ENCODE measurements around the gene MRTFA.
"Not testable (repeated sequence)": the region's sequence is repeated elsewhere in the genome, so short reads cannot be mapped to it uniquely, and the experiment has no call there.

MRTFA gene

DNA sequence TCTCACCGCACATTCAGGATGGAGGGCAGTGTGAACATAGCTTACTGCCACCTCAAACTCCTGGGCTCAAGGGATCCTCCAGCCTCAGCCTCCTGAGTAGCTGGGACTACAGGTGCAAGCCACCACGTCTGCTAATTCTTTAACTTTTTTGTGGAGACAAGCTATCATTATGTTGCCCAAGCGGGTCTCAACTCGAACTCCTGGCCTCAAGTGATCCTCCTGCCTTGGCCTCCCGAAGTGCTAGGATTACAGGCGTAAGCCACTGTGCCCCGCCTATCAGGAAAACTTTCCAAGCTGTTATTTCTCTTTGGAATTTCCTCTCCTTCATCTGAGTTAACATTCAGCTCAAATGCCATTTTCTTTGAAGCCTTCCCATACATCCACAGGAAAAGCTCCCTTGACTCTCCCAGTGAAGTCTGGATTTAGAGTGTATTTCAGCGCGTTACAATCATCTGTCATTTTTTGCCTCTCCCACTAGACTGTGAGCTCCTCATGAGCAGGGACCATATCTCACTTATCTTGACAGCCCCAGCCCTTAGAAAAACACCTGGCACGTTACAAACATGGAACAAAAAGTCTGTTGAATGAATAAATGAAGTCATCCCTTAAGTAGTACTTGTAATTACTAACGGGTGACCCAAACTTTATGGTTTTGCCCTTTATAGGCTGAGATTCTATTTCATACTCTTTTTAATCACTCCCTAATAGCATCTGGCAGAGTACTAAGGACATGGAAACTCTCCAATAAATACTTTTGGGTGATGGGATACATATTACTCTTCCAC, 2.2 kb downstream of the MRTFA start:
- no peak for DNase-seq (ENCODE audit: insufficient read length, low spot score)
- TF ChIP-seq POLR2A (IDR thresholded peaks at IDR 0.05; ENCODE audit: low read depth, low read length), result no peak
- no peak for TF ChIP-seq PAX5 (IDR thresholded peaks at IDR 0.05; ENCODE audit: insufficient read depth, low read length, severe bottlenecking)
- TF ChIP-seq TAF1 (IDR thresholded peaks at IDR 0.05; ENCODE audit: low read depth, low read length), result no peak
- TF ChIP-seq POU2F2 (IDR thresholded peaks at IDR 0.05; ENCODE audit: low read depth, low read length), result no peak
- no peak for TF ChIP-seq POLR2AphosphoS5 (IDR thresholded peaks at IDR 0.05; ENCODE audit: low read depth, low read length)
- TF ChIP-seq SPI1 (IDR thresholded peaks at IDR 0.05; ENCODE audit: low read depth, low read length), result no peak
- no peak for FAIRE-seq

- TF ChIP-seq POLR2A (IDR thresholded peaks at IDR 0.05; ENCODE audit: low read depth, low read length), result no peak
- TF ChIP-seq POLR2AphosphoS5 (IDR thresholded peaks at IDR 0.05; ENCODE audit: low read depth, low read length), result no peak
- TF ChIP-seq POU2F2 (IDR thresholded peaks at IDR 0.05; ENCODE audit: low read depth, low read length), result no peak
- TF ChIP-seq PAX5 (IDR thresholded peaks at IDR 0.05; ENCODE audit: insufficient read depth, low read length, severe bottlenecking), result no peak
- TF ChIP-seq SPI1 (IDR thresholded peaks at IDR 0.05; ENCODE audit: low read depth, low read length), result no peak
- TF ChIP-seq TAF1 (IDR thresholded peaks at IDR 0.05; ENCODE audit: low read depth, low read length), result no peak
- no peak for DNase-seq (ENCODE audit: insufficient read length, low spot score)
- FAIRE-seq, result no peak
These were observed 3.5 kb downstream of the MRTFA start for GRCh38 chr22:40633036-40633435.

DNA sequence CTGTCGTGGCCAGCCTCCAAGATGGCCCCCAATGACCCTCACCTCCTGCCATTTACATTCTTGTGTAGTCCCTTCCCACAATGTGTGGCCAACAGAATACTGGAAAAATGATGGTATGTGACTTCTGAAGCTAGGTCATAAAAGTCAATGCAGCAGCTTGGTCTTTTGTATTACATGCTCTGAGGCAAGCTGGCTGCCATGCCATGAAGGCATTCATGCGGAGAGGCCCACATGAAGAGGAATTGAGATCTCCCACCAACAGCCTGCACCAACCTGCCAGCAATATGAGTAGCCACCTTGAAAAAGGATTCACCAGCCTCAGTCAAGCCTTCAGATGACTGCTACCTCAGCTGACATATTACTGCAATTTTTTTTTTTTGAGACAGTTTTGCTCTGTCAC, 4.6 kb downstream of the MRTFA start:
- FAIRE-seq, result no peak
- TF ChIP-seq TAF1 (IDR thresholded peaks at IDR 0.05; ENCODE audit: low read depth, low read length) (no peak), POLR2A (IDR thresholded peaks at IDR 0.05; ENCODE audit: low read depth, low read length) (no peak), POLR2AphosphoS5 (IDR thresholded peaks at IDR 0.05; ENCODE audit: low read depth, low read length) (no peak), POU2F2 (IDR thresholded peaks at IDR 0.05; ENCODE audit: low read depth, low read length) (no peak), PAX5 (IDR thresholded peaks at IDR 0.05; ENCODE audit: insufficient read depth, low read length, severe bottlenecking) (no peak), SPI1 (IDR thresholded peaks at IDR 0.05; ENCODE audit: low read depth, low read length) (no peak)
- DNase-seq (ENCODE audit: insufficient read length, low spot score), result no peak

DNA sequence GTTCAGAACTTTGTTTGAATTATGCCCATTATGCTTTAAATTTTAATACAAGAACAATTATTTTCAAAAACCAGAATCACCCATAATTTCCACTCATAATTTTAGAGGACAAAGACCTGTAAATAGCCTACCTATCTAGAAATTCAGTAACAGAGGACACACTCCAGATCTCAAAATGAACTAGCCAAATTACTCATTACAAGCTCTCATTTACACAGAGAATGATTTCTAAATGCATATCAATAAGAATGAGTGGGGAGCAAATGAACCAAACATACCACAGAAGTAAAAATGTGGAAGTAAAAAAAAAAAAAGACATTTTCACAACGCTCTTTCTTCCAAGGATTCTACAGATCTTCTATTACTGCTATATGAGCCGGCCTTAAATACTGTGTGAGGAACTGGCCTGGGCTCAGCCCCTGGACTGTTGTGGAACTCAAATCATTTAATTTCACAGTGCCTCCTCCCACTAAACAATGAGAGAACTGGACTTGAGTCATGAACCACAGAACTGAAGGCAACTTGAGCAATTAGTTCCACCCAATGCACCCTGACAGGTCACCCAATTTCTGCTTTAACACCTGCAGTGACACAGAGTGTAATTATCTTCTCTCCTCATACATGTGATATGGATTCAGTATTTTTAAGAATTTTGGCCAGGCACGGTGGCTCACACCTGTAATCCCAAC, 8.0 kb downstream of the MRTFA start:
- FAIRE-seq, result peak; percentile 71
- DNase-seq (ENCODE audit: insufficient read length, low spot score), result no peak
- TF ChIP-seq POLR2A (IDR thresholded peaks at IDR 0.05; ENCODE audit: low read depth, low read length) (no peak), POU2F2 (IDR thresholded peaks at IDR 0.05; ENCODE audit: low read depth, low read length) (no peak), TAF1 (IDR thresholded peaks at IDR 0.05; ENCODE audit: low read depth, low read length) (no peak), PAX5 (IDR thresholded peaks at IDR 0.05; ENCODE audit: insufficient read depth, low read length, severe bottlenecking) (peak; percentile 90), POLR2AphosphoS5 (IDR thresholded peaks at IDR 0.05; ENCODE audit: low read depth, low read length) (no peak), SPI1 (IDR thresholded peaks at IDR 0.05; ENCODE audit: low read depth, low read length) (0 out of 2 replicates have a peak, but pooled peaks have one; percentile 3)

DNA sequence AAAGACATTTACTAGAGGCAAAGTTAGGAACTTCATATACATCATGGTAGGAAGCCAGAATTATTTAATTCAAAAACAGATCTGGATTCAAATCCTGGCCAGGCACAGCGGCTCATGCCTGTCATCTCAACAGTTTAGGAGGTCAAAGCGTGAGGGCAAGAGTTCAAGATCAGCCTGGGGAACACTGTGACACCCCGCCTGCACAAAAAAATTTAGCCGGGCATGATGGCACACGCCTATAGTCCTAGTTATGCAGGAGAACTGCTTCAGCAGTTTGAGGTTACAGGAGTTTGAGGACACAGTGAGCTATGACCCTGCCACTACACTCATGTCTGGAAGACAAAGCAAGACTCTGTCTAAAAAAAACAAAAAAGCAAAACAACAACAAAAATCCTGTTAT, 8.9 kb downstream of the MRTFA start:
- no peak for DNase-seq (ENCODE audit: insufficient read length, low spot score)
- TF ChIP-seq SPI1 (IDR thresholded peaks at IDR 0.05; ENCODE audit: low read depth, low read length), result no peak
- TF ChIP-seq TAF1 (IDR thresholded peaks at IDR 0.05; ENCODE audit: low read depth, low read length), result no peak
- TF ChIP-seq POLR2AphosphoS5 (IDR thresholded peaks at IDR 0.05; ENCODE audit: low read depth, low read length), result no peak
- TF ChIP-seq POLR2A (IDR thresholded peaks at IDR 0.05; ENCODE audit: low read depth, low read length), result no peak
- TF ChIP-seq PAX5 (IDR thresholded peaks at IDR 0.05; ENCODE audit: insufficient read depth, low read length, severe bottlenecking), result no peak
- TF ChIP-seq POU2F2 (IDR thresholded peaks at IDR 0.05; ENCODE audit: low read depth, low read length), result no peak
- FAIRE-seq, result no peak

DNA sequence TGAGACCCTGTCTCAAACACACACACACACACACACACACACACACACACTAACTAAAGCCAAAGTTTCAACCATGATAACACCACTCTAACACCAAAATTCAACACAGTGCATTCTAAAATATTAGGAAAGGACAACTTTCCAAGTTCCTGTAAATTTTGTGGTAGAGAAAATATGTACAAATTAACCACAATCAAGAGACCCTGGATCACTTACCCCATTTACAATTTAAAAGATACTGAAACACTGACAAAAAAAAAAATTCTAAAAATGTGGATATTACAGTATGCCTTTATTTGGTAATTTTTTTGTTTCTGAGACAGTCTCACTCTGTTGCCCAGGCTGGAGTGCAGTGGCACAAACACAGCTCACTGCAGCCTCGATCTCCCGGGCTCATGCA, 9.7 kb downstream of the MRTFA start:
- FAIRE-seq (no peak), DNase-seq (ENCODE audit: insufficient read length, low spot score) (no peak)
- no peak for TF ChIP-seq POLR2AphosphoS5 (IDR thresholded peaks at IDR 0.05; ENCODE audit: low read depth, low read length)
- TF ChIP-seq PAX5 (IDR thresholded peaks at IDR 0.05; ENCODE audit: insufficient read depth, low read length, severe bottlenecking), result no peak
- TF ChIP-seq TAF1 (IDR thresholded peaks at IDR 0.05; ENCODE audit: low read depth, low read length), result no peak
- TF ChIP-seq SPI1 (IDR thresholded peaks at IDR 0.05; ENCODE audit: low read depth, low read length), result no peak
- TF ChIP-seq POLR2A (IDR thresholded peaks at IDR 0.05; ENCODE audit: low read depth, low read length), result no peak
- no peak for TF ChIP-seq POU2F2 (IDR thresholded peaks at IDR 0.05; ENCODE audit: low read depth, low read length)

DNA sequence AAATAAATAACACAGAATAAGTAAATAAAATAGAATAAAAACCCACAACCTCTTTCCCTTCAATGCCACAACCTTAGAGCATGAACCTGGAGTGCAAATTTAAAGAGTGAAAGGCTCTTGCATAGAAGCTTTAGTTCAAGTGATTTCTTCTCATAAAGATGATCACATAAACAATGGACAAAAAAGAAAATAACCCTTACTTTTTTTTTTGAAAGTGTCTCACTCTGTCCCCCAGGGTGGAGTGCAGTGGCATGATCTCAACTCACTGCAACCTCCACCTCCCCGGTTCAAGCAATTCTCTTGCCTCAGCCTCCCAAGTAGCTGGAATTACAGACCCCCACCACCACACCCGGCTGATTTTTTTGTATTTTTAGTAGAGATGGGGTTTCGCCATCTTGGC, 10.7 kb downstream of the MRTFA start:
- DNase-seq (ENCODE audit: insufficient read length, low spot score); FAIRE-seq: not testable (repeated sequence)

GRCh38 chr22:40625281-40625680, 11.2 kb downstream of the MRTFA start:
- FAIRE-seq; DNase-seq (ENCODE audit: insufficient read length, low spot score): not testable (repeated sequence)

- FAIRE-seq (no peak), DNase-seq (ENCODE audit: insufficient read length, low spot score) (no peak)
- TF ChIP-seq TAF1 (IDR thresholded peaks at IDR 0.05; ENCODE audit: low read depth, low read length) (no peak), POLR2A (IDR thresholded peaks at IDR 0.05; ENCODE audit: low read depth, low read length) (no peak), POU2F2 (IDR thresholded peaks at IDR 0.05; ENCODE audit: low read depth, low read length) (no peak)
These were observed 11.7 kb downstream of the MRTFA start for GRCh38 chr22:40624770-40625169.
